ENCODE data around the gene WNT3A. TPM values are rescaled to one million over a fixed set of nuclear protein-coding genes. Genes with fewer than 3 reads are reported as not detected.

The WNT3A gene
- total and polyA plus RNA-seq, 9 of the 15 experiments (the other 6 are each of a cell fraction or from before 2014, with no cell fraction given) = not detected

GRCh38 chr1:228110556-228110955 lies 103.8 kb downstream of the WNT3A start (continued):
- TF ChIP-seq CTCFL (IDR thresholded peaks at IDR 0.05; ENCODE audit: borderline replicate concordance, insufficient read depth, low read depth, low read length, poor library complexity, severe bottlenecking) (no peak), ID3 (CRISPR knock-in tag; IDR thresholded peaks at IDR 0.05) (no peak), ID3 (tag; IDR thresholded peaks at IDR 0.05) (no peak), MNT (conservative IDR thresholded peaks at IDR 0.05) (0 out of 4 replicates have a peak, but pooled peaks of 1 of the 2 experiments have one; percentile 10), BDP1 (IDR thresholded peaks at IDR 0.05; ENCODE audit: insufficient read depth, insufficient read length) (no peak)

Small RNA genes lying within 50 kb of the gene (microRNA-seq; reads per million reads assigned to microRNA genes)
- gene MIR3620 (ENCODE audit: borderline microRNAs expressed) = 1.1 reads per million, percentile 10 among the genes with 10 or more reads in this experiment

Small RNA genes lying within 50 kb of the gene (small RNA-seq; reads per million reads assigned to genes)
- not detected for gene SEPT14P17

Other genes with a start within 250 kb of the WNT3A start
Only the 7 nearest of the 9 such genes appear.
- 0.04 TPM in 1 of 2 replicates, not detected in the other for gene WNT9A, start 59.1 kb upstream of the WNT3A start, total RNA-seq (2014; rRNA removed)
- 0.04 TPM in 1 of 2 replicates, not detected in the other for gene WNT9A, start 59.1 kb upstream of the WNT3A start, total RNA-seq (2014; rRNA removed; fragmentation: Illumina TruSeq; extraction: Trizol)
- not detected in 2 replicates for gene WNT9A, start 59.1 kb upstream of the WNT3A start, total RNA-seq (2015; rRNA removed; fragmentation: Illumina TruSeq; extraction: Trizol)
- gene WNT9A, start 59.1 kb upstream of the WNT3A start, total RNA-seq (2021) = 0.04 and 0.16 TPM in 2 replicates
- gene WNT9A, start 59.1 kb upstream of the WNT3A start, polyA plus RNA-seq (2011; rRNA removed) = 0.10 and 0.12 TPM in 2 replicates
- 0.03 and 0.07 TPM in 2 replicates for gene WNT9A, start 59.1 kb upstream of the WNT3A start, polyA plus RNA-seq (2014; fragmentation: Illumina TruSeq; extraction: Trizol)
- gene WNT9A, start 59.1 kb upstream of the WNT3A start, polyA plus RNA-seq (2014; fragmentation: Nextera tagmentation; extraction: Ambion mirVana) = not detected
- gene WNT9A, start 59.1 kb upstream of the WNT3A start, polyA plus RNA-seq (2014; rRNA removed) = 0.07 and 0.17 TPM in 2 replicates
- gene ARF1, start 75.7 kb downstream of the WNT3A start, total RNA-seq (2014; rRNA removed) = 325 and 442 TPM in 2 replicates
- gene ARF1, start 75.7 kb downstream of the WNT3A start, total RNA-seq (2014; rRNA removed; fragmentation: Illumina TruSeq; extraction: Trizol) = 120 and 140 TPM in 2 replicates
- gene ARF1, start 75.7 kb downstream of the WNT3A start, total RNA-seq (2015; rRNA removed; fragmentation: Illumina TruSeq; extraction: Trizol) = 192 and 198 TPM in 2 replicates
- 472 and 483 TPM in 2 replicates for gene ARF1, start 75.7 kb downstream of the WNT3A start, total RNA-seq (2021)
- gene ARF1, start 75.7 kb downstream of the WNT3A start, polyA plus RNA-seq (2011; rRNA removed) = 351 and 621 TPM in 2 replicates
- gene ARF1, start 75.7 kb downstream of the WNT3A start, polyA plus RNA-seq (2014; fragmentation: Illumina TruSeq; extraction: Trizol) = 593 and 811 TPM in 2 replicates
- gene ARF1, start 75.7 kb downstream of the WNT3A start, polyA plus RNA-seq (2014; fragmentation: Nextera tagmentation; extraction: Ambion mirVana) = 100 to 1,000 TPM in 1 of 2 experiments, 10 to 100 TPM in 1; 69.8 to 232 TPM
- gene ARF1, start 75.7 kb downstream of the WNT3A start, polyA plus RNA-seq (2014; rRNA removed) = 435 and 476 TPM in 2 replicates
- gene C1orf35, start 96.3 kb downstream of the WNT3A start, total RNA-seq (2014; rRNA removed) = 42.2 and 50.8 TPM in 2 replicates
- gene C1orf35, start 96.3 kb downstream of the WNT3A start, total RNA-seq (2014; rRNA removed; fragmentation: Illumina TruSeq; extraction: Trizol) = 4.9 and 8.3 TPM in 2 replicates
- 18.9 and 23.2 TPM in 2 replicates for gene C1orf35, start 96.3 kb downstream of the WNT3A start, total RNA-seq (2015; rRNA removed; fragmentation: Illumina TruSeq; extraction: Trizol)
- 38.2 and 41.8 TPM in 2 replicates for gene C1orf35, start 96.3 kb downstream of the WNT3A start, total RNA-seq (2021)
- gene C1orf35, start 96.3 kb downstream of the WNT3A start, polyA plus RNA-seq (2011; rRNA removed) = 10.8 and 15.6 TPM in 2 replicates
- gene C1orf35, start 96.3 kb downstream of the WNT3A start, polyA plus RNA-seq (2014; fragmentation: Illumina TruSeq; extraction: Trizol) = 12.5 and 20.9 TPM in 2 replicates
- gene C1orf35, start 96.3 kb downstream of the WNT3A start, polyA plus RNA-seq (2014; fragmentation: Nextera tagmentation; extraction: Ambion mirVana) = 1 to 10 TPM; 3.2 to 3.8 TPM
- 34.3 and 48.7 TPM in 2 replicates for gene C1orf35, start 96.3 kb downstream of the WNT3A start, polyA plus RNA-seq (2014; rRNA removed)
- gene MRPL55, start 102.3 kb downstream of the WNT3A start, total RNA-seq (2014; rRNA removed) = 228 and 230 TPM in 2 replicates
- 26.7 and 47.2 TPM in 2 replicates for gene MRPL55, start 102.3 kb downstream of the WNT3A start, total RNA-seq (2014; rRNA removed; fragmentation: Illumina TruSeq; extraction: Trizol)
- gene MRPL55, start 102.3 kb downstream of the WNT3A start, total RNA-seq (2015; rRNA removed; fragmentation: Illumina TruSeq; extraction: Trizol) = 83.8 and 90.1 TPM in 2 replicates
- gene MRPL55, start 102.3 kb downstream of the WNT3A start, total RNA-seq (2021) = 112 and 120 TPM in 2 replicates
- gene MRPL55, start 102.3 kb downstream of the WNT3A start, polyA plus RNA-seq (2011; rRNA removed) = 65.9 and 115 TPM in 2 replicates
- 81.0 and 93.0 TPM in 2 replicates for gene MRPL55, start 102.3 kb downstream of the WNT3A start, polyA plus RNA-seq (2014; fragmentation: Illumina TruSeq; extraction: Trizol)
- 10 to 100 TPM; 34.9 to 77.0 TPM for gene MRPL55, start 102.3 kb downstream of the WNT3A start, polyA plus RNA-seq (2014; fragmentation: Nextera tagmentation; extraction: Ambion mirVana)
- gene MRPL55, start 102.3 kb downstream of the WNT3A start, polyA plus RNA-seq (2014; rRNA removed) = 154 and 166 TPM in 2 replicates
- gene GUK1, start 133.3 kb downstream of the WNT3A start, total RNA-seq (2014; rRNA removed) = 331 and 360 TPM in 2 replicates
- gene GUK1, start 133.3 kb downstream of the WNT3A start, total RNA-seq (2014; rRNA removed; fragmentation: Illumina TruSeq; extraction: Trizol) = 31.6 and 42.7 TPM in 2 replicates
- gene GUK1, start 133.3 kb downstream of the WNT3A start, total RNA-seq (2015; rRNA removed; fragmentation: Illumina TruSeq; extraction: Trizol) = 129 and 132 TPM in 2 replicates
- gene GUK1, start 133.3 kb downstream of the WNT3A start, total RNA-seq (2021) = 228 and 233 TPM in 2 replicates
- 192 and 244 TPM in 2 replicates for gene GUK1, start 133.3 kb downstream of the WNT3A start, polyA plus RNA-seq (2011; rRNA removed)
- 44.3 and 143 TPM in 2 replicates for gene GUK1, start 133.3 kb downstream of the WNT3A start, polyA plus RNA-seq (2014; fragmentation: Illumina TruSeq; extraction: Trizol)
- gene GUK1, start 133.3 kb downstream of the WNT3A start, polyA plus RNA-seq (2014; fragmentation: Nextera tagmentation; extraction: Ambion mirVana) = 10 to 100 TPM in 1 of 2 experiments, 1 to 10 TPM in 1; 7.0 to 18.1 TPM
- 285 and 338 TPM in 2 replicates for gene GUK1, start 133.3 kb downstream of the WNT3A start, polyA plus RNA-seq (2014; rRNA removed)
- 0.32 and 0.86 TPM in 2 replicates for gene GJC2, start 142.9 kb downstream of the WNT3A start, total RNA-seq (2014; rRNA removed)
- 0.11 and 0.16 TPM in 2 replicates for gene GJC2, start 142.9 kb downstream of the WNT3A start, total RNA-seq (2014; rRNA removed; fragmentation: Illumina TruSeq; extraction: Trizol)
- 0.11 and 0.22 TPM in 2 replicates for gene GJC2, start 142.9 kb downstream of the WNT3A start, total RNA-seq (2015; rRNA removed; fragmentation: Illumina TruSeq; extraction: Trizol)
- gene GJC2, start 142.9 kb downstream of the WNT3A start, total RNA-seq (2021) = 0.62 and 0.69 TPM in 2 replicates
- gene GJC2, start 142.9 kb downstream of the WNT3A start, polyA plus RNA-seq (2011; rRNA removed) = 0.08 and 0.20 TPM in 2 replicates
- 0.06 and 0.12 TPM in 2 replicates for gene GJC2, start 142.9 kb downstream of the WNT3A start, polyA plus RNA-seq (2014; fragmentation: Illumina TruSeq; extraction: Trizol)
- not detected for gene GJC2, start 142.9 kb downstream of the WNT3A start, polyA plus RNA-seq (2014; fragmentation: Nextera tagmentation; extraction: Ambion mirVana)
- 0.03 and 0.36 TPM in 2 replicates for gene GJC2, start 142.9 kb downstream of the WNT3A start, polyA plus RNA-seq (2014; rRNA removed)
- gene IBA57, start 158.8 kb downstream of the WNT3A start, total RNA-seq (2014; rRNA removed) = 9.0 and 16.8 TPM in 2 replicates
- 1.8 and 1.9 TPM in 2 replicates for gene IBA57, start 158.8 kb downstream of the WNT3A start, total RNA-seq (2014; rRNA removed; fragmentation: Illumina TruSeq; extraction: Trizol)
- gene IBA57, start 158.8 kb downstream of the WNT3A start, total RNA-seq (2015; rRNA removed; fragmentation: Illumina TruSeq; extraction: Trizol) = 2.9 and 4.1 TPM in 2 replicates
- gene IBA57, start 158.8 kb downstream of the WNT3A start, total RNA-seq (2021) = 14.1 and 15.5 TPM in 2 replicates
- gene IBA57, start 158.8 kb downstream of the WNT3A start, polyA plus RNA-seq (2011; rRNA removed) = 2.7 and 5.6 TPM in 2 replicates
- gene IBA57, start 158.8 kb downstream of the WNT3A start, polyA plus RNA-seq (2014; fragmentation: Illumina TruSeq; extraction: Trizol) = 1.9 and 5.9 TPM in 2 replicates
- gene IBA57, start 158.8 kb downstream of the WNT3A start, polyA plus RNA-seq (2014; fragmentation: Nextera tagmentation; extraction: Ambion mirVana) = 1 to 10 TPM in 1 of 2 experiments, under 1 TPM in 1; 0.77 to 1.0 TPM
- 6.9 and 9.0 TPM in 2 replicates for gene IBA57, start 158.8 kb downstream of the WNT3A start, polyA plus RNA-seq (2014; rRNA removed)